ENCODE data around the gene GTPBP1. TPM values are rescaled to one million over a fixed set of nuclear protein-coding genes. Genes with fewer than 3 reads are reported as not detected.

GTPBP1 gene
- total RNA-seq, 2 donors from 2014 or later: 66.6 to 72.6 TPM

DNA sequence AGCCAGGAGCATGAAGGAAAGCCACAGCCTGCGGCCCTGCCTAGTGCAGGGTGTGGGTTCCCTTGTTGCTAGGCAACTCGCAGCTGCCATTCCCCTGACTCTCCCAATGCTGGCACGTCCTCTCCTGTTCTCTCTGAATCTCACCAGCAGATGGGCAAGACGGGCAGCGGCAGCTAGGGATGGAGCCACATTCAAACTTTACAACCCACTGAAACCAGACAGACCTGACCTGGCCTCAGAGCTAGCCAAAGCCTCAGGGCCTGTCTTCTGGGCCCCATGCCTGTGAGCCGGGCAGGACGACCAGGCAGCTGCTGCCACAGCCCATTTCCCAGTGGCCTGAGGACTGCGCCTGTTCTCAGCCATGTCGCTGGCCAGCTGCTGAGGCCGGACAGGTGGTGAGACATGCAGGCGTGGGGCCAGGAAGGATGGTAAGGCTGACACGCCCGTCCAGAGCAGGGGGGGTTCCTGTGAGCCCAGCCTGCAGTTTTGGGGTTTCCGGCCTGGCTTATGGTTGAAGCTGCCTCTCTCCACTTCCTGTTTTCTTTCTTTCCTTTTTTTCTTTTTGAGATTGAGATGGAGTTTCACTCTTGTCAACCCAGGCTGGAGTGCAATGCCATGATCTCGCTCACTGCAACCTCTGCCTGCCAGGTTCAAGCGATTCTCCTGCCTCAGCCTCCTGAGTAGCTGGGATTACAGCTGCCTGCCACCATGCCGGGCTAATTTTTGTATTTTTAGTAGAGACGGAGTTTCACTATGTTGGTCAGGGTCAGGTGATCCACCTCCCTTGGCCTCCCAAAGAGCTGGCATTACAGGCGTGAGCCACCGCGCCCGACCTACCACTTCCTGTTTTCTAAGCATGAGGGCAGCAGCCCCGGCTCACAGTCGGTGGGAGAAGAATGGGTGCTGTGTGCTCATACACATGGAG lies 45.9 kb downstream of the GTPBP1 start:
- intact Hi-C loops (cut with DNase I, micrococcal nuclease): no loop called here
- ATAC-seq: no peak
- DNase-seq: peak; percentile 69 to 73

DNA sequence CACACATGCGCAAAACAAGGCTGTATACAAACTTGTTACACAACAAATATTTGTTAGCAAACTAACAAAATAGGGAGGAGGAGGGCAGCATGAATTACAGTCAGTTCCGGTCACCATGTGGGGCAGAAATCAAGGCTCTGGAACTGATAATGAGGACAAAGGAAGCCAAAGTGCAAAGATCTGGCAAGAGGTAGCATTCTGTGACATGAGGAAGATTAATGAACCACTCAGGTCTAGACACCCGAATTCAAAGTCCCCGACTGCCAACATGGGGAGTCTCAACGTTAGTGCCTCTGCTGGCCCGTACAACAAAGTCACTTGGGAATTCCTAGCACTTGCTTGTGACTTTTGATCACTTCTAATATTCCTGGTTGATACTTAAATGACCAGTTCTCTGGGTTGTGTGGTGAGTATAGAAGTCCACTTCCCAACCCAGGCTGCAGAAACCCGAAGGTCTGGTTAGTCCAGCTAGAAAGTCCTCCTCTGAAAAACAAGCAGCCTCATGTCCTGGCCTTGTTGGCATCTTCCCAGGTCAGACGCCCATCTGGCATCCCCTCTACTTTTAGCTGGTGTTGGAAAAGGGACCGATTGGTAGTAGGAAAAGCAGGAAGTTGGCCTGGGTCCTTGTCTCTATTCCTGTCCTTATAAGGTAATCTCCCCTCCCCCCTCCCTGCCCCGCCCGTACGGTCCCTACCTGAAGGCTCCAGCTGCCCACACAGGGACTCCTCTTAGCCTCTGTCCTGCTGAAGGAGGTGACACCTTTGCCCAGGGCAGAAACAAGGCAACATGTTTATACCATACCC lies 48.4 kb downstream of the GTPBP1 start:
- ATAC-seq: peak; percentile 64
- peak; percentile 72 to 82 for DNase-seq
- intact Hi-C loops (cut with DNase I, micrococcal nuclease): no loop called here

DNA sequence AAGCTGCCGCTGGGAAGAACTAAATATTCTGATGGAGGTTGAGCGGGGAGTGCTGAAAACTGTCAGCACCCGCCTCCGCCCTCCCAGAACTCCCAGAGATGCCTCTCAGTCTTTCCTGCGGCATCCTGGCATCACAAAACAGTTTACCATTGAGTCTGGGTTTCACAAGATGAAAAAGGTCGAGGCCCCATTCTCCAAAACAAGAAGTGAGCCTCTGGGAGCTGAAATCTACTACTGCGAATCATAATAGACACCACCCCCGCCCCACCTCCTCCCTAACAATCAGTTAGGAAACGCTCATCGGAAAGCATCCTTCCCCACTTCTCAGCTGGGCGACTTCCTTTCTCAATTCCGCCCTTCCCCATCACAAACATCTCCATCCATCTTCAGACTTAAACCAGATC lies 49.0 kb downstream of the GTPBP1 start:
- peak; percentile 56 to 58 for DNase-seq
- intact Hi-C loops (cut with DNase I, micrococcal nuclease): no loop called here
- ATAC-seq: peak; percentile 1

DNA sequence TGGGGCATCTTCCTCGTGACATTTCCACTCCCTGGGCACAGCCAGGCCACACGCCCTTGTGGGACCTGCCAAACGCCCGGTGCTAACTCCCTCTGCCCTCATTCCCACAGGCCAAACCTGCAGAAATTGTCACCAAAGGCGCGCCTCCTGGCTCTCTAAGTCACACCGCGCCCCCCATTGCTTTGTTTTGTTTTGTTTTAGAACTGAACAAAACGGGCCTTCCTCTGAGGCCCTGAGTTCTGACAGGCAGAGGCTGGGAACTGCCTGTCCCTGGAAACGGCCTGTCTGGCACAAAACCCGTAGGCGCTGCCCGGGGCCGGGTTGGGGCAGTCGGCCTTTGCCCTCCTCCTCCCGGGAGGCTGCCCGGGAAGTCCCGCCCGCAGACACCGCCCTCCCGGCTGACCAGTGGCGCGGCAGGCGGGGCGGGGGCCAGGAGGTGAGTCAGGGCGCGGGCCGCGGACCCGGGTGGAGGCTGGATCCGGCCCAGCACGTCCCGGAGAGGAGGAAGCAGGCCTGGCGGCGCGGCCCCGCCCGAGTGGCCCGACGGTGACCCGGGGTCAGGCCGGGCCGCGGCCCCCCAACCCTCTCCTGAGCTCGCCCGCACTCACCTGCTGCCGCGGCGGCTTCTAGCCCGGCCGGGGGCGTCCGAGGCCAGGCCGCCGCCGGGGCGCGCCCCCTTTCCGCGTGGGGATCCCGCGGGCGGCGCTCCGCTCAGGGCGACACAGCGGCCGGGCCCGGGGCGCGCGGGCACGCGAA lies 49.6 kb downstream of the GTPBP1 start:
- intact Hi-C loops (cut with DNase I, micrococcal nuclease): no loop called here
- ATAC-seq: peak; percentile 78

DNA sequence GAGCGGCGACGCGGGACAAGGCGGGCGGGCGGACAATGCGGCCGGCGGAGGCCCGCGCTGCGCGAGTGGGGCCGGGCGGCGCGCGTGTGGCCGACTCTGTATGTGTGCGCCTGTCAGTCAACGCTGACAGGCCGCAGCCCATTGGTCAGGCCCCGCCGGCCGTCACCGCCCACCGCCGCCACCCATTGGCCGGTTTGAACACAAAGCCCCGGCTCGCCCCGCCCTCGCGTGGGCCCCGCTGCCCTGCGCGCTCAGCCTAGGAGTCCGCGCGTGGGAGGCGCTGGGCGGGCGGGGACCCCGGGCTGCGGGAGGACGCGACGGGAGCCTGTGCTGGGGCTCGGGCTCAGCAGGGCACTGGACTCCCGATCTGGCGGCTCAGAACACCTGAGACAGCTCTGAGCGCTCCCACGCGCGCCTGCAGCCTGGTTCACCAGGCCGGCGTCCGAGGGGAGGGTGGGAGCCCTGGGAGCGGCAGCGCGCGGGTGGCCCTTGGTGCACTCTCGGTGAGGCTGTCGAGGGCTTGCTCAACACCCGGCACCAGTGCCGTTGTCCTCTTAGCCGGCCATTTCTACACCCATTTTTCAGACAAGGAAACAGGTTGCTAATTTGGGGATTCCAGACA lies 50.3 kb downstream of the GTPBP1 start, which contains the start of gene SUN2:
Gene SUN2, minus strand, starts transcription at position 88 of the 622 bp plus-strand sequence. CDS start 3,370 bp downstream, outside the sequence.
- DNase-seq (peak; percentile 94 to 96), ATAC-seq (peak; percentile 70)
- intact Hi-C loops (cut with DNase I, micrococcal nuclease): no loop called here

More for the DNA sequence above, 49.6 kb downstream of the GTPBP1 start:
- DNase-seq: peak; percentile 93 to 94

DNA sequence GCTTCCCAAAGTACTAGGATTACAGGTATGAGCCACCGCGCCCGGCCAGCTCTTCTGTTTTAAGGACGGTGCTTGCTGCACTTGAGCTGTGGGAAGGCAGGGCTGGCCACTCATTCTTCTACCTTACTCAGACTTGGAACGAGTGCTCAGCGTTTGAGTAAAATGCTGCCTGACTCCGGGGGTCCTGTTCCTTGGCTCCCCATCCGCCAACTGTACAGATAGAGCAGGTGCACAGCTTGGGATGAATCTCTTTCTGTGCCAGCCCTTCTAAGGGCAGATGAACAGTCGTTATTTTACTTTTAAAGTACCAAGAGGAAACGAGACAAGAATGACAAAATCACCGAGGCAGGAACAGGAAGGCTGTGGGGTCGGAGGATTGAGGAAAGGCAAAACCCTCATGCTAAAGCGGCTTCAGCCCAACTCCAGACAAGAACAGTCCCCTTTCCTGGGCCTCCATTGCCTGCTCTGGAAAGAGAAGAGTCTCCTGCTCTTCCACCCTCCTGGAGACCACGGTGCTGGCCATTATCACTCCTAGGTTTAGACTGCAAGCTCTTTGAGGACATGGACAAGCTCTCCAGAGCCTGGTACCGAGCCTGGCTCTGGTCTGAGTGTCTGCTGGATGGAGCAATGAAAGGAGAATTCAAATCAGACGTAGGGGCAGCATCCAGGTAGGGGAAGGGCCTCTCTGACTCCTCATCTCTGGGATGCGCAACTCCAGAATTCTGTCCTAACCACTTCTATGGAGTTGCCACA lies 51.1 kb downstream of the GTPBP1 start:
- intact Hi-C loops (cut with DNase I, micrococcal nuclease): no loop called here
- DNase-seq (peak in 1 of 2 donors; percentile 50), ATAC-seq (no peak)

DNA sequence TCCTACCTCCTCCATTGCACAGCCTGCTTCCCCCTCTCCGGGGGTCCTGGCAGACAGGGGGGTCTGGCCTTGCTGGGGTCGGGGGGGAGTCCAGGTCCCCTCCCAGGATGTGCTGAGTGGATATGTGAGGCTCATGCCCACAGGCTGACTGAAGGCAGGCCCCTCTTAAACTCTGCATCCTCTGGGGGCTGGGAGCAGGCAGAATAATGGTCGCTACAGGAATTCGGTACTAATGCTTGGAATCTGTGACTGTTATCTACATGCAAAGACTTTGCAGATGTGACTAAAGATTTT lies 51.7 kb downstream of the GTPBP1 start:
- ATAC-seq: no peak
- no peak for DNase-seq
- intact Hi-C loops (cut with DNase I, micrococcal nuclease): no loop called here

DNA sequence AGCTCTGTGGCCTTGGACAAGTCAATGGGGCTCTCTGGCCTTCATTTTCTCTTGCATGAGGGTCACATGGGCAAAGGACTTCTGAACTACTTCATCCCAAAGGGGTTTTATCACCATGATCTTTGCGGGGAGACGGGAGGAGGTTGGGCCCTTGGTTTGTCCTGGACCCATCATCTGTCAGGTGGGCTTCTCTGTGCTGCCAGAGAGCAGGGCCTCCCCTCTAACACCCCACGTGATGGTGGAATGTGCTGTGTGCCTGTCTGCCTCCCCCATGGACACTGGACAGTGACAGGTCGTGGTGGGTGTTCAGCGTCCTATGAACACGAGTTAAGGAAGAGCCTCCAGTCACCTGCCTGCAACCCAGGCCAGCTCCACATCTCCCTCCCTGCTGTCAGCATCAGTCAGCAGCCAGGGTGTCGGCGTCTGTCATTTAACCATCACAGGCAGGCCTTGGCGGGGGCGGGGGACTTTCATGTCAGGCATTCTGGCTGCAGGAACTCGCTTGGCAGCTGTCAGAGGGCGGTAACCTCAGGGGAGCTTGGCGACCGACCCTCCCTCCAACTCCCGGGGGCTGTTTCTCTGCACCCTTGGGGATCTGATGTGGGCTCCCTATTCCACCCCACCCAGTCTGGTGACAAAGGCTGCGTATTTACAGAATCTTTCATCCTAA lies 52.7 kb downstream of the GTPBP1 start:
- peak in 1 of 2 donors; percentile 39 for DNase-seq
- intact Hi-C loops (cut with DNase I, micrococcal nuclease): no loop called here
- ATAC-seq: no peak

DNA sequence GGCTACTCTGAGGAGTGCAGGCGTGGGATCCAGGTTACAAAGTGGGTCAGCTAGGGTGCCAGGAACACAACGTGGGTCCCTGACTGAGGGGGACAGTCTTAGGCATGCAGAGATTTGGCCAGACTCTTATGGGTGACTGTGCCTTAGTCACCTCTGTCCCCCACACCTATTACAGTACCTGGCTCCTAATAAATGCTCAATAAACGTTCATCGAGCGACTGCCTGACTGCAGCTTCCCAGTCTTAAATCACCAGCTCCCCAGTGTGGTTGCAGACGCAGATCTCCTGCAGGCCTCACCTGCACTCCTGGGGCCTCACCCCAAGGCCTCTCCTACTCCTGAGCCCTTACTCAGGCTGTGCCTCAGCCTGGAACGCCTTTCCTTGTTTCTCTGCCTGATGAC lies 53.3 kb downstream of the GTPBP1 start:
- intact Hi-C loops (cut with DNase I, micrococcal nuclease): no loop called here
- DNase-seq: no peak
- no peak for ATAC-seq

DNA sequence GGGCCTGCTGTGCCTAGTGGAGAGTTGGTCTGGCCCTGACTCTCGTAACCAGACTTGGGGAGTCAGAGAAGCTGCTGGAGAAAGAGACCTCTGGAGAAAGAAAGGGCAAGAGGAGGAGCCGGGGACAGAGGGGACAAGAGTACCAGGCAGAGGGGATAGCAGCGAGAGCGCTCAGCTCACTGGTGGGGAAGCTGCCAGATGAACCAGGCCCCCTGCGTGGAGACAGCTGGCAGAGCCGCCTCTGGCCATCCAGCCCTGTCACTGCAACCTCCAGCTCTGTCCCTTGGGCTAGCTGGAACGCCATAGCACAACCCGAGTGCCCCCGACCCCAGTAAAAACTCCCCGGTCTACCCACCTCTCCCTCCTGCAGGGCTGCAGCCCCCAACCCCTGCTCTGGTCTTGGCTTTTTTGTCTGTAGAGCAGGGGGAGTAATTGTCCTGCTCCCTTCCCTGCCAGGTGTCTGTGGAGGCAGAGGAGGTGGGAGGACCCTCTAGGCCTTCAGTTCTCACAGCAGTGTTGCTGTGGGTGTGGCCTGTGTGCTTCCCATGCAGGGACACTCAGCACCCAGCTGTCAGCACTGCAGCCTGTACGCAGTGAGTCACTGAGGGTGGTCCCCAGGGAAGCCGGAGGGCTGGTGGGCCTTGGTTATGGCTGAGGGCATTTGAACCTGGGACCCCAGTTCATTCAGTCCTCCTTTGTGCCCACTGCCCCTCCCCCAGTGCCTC lies 54.9 kb downstream of the GTPBP1 start:
- DNase-seq (no peak), ATAC-seq (no peak)
- intact Hi-C loops (cut with DNase I, micrococcal nuclease): no loop called here

DNA sequence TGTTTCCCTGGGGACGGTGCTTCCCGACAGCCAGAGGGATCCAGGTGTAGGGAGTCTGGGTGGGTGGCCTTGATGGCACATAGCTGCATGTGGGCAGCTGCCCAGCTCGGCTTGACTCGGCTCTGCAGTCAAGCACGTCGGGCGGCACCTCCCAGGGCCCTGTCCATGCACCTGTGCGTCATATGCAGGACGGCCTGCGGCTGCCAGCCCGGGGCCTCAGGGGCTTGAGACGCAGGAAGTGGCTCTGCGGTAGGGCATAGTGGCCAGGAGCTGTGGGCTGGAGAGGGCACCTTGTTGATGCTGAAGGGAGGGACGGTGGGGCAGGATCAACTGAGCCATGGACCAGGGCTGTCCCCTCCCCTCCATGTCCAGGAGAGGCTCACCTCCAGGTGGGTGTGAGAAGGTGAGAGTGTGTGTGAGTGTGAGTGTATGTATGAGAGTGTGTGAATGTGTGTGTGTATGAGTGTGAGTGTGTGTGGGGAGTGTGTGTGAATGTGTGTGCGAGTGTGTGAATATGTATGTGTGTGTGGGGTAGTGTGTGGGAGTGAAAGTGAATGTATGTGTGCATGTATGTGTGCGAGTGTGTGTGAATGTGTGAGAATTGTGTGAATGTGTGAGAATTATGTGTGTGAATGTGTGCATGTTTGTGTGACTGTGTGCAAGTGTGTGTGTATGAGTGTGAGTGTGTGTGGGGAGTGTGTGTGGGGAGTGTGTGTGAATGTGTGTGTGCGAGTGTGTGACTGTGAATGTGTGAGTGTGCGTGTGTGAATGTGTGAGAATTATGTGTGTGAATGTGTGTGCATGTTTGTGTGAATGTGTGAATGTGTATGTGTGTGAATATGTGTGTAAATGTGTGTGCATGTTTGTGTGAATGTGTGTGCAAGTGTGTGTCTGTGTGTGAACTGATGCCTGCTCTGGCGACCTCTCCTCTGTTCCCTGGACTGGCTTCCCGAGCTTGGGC lies 55.7 kb downstream of the GTPBP1 start:
- intact Hi-C loops (cut with DNase I, micrococcal nuclease): no loop called here
- no peak for ATAC-seq
- DNase-seq: no peak

DNA sequence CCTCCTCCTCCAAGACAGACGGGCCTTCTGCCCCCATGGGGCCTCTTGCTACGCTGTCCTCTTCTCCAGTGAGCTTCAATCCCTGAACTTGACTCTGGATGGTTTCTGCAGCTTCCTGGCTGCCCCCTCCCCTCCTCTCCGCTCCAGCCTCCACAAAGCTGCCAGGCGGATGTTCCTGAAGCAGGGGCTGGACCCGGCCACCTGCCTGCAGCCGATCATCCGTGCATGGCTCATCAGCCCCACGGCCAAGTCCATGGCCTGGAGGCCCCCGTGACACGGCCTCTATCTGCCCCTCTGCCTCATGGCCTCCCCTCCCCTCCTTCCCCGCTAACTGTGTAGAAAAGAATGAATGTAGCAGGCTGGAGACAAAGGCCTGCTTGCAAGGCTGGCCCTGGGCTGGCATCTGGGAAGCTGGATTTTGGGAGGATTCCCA lies 56.8 kb downstream of the GTPBP1 start:
- ATAC-seq: no peak
- no peak for DNase-seq
- intact Hi-C loops (cut with DNase I, micrococcal nuclease): no loop called here

DNA sequence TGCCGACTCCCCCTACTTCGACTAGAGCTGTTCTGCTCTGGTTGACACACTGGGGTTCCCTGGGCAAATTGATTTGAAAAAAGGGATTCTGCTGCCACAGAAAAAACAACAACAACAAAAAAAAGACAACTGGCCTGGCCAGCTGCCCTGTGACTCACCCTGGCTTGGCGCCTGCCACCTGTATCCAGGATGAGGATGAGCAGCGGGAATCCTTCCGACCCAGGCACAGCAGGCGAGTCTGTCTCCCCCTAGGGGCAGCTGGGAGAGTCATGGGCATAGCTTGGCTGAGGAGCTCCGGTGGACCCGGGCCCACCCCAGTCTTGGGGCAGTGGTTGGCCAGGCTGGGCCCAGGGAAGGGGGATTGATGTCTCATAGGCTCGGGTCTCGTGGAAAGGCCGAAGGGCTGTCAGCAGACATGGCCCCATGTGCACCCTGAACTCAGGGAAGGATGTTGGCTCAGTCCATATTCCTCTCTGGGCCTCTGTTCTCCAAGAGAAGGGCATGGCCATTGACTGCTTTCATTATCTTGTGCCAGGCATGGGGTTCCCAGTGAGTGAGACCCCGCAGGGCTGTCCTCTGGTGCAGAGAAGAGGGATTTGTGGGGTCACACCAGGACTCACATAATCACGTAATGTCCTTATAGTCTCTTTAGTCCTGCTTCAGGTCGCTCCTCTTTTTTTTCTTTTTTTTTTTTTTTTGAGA lies 60.5 kb downstream of the GTPBP1 start:
- ATAC-seq (peak; percentile 86), DNase-seq (peak; percentile 76)
- intact Hi-C loops (cut with DNase I, micrococcal nuclease): no loop called here

DNA sequence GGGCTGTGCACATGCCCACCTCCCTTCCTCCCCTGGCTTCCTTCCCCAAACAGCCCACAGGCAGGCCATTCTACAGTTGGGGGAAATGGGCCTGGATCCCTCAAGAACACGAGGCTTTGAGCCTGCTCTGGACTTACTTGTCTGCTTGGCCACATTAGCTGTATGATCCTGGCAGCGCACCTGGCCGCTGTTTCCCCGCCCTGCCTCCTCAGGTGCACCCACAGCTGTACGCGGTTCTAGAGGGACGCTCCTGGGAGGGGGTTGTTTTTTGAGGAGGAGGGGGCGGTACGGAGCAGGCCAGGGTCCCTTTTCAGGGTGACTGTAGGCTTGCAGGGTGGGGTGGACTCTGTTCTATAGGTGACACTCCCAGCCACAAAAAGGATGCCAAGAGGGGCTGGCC lies 61.6 kb downstream of the GTPBP1 start:
- ATAC-seq: no peak
- intact Hi-C loops (cut with DNase I, micrococcal nuclease): no loop called here
- DNase-seq: no peak

DNA sequence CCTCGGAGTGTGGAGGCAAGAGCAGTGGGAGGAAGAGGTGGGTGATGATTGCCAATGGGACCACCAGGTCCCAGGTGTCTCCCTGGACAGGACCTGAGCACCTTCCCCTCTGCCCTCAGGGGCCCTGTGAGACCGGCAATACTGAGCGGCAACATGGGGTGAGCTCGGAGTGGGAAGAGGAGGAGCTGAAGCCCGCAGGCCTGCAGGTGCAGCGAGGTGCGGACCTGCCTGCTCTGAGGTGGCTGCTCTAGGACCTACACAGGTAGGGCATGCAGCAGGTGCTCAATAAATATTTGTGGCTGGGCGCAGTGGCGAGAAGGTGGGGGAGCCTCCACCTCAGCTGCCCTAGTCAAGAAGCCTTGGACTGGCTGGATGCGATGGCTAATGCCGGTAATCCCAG lies 62.3 kb downstream of the GTPBP1 start:
- intact Hi-C loops (cut with DNase I, micrococcal nuclease): no loop called here
- no peak for DNase-seq
- ATAC-seq: no peak

Measured in left colon (tissue), 2 donors.